LoVo (cell line): ENCODE data around the gene DBF4B.
A peak's percentile ranks its signal among the peaks of the same experiment; 100 is the strongest.

Experiments used
- DNase-seq: peaks from one replicate; pipeline ENCODE4 v3.0.0-alpha.2; 2016; ENCODE audit warnings: low spot score

DBF4B gene

DNA sequence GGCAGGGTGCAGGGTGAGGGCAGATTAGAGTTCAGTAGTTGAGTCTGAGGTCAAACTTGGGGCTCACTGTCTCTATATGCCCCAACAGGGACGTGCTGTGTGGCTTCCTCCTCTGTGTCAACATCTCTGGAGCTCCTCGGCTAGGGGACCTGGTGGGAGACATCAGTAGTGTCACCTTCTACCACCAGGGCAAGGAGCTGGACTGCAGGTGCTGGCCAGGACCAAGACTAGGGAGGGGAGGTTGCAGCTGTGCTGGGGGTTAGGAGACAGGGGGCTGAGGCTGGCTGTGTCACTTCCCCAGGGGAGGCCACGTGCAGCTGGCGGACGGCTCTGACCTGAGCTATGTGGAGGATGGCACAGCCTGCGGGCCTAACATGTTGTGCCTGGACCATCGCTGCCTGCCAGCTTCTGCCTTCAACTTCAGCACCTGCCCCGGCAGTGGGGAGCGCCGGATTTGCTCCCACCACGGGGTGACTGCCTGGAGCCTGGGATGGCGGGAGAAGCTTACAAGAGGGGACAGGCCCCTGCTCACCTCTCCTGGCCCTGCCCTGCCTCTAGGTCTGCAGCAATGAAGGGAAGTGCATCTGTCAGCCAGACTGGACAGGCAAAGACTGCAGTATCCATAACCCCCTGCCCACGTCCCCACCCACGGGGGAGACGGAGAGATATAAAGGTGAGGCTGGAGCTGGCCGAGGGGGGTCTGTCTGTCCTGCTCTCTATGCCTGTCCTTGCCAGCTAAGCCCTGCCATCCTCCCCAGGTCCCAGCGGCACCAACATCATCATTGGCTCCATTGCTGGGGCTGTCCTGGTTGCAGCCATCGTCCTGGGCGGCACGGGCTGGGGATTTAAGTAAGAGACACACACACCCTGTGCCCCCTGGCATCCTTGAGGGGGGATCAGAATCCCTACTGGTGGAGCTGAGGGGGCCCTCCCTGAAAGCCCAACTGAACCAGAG lies 69.2 kb downstream of the DBF4B start:
- no peak for DNase-seq

DNA sequence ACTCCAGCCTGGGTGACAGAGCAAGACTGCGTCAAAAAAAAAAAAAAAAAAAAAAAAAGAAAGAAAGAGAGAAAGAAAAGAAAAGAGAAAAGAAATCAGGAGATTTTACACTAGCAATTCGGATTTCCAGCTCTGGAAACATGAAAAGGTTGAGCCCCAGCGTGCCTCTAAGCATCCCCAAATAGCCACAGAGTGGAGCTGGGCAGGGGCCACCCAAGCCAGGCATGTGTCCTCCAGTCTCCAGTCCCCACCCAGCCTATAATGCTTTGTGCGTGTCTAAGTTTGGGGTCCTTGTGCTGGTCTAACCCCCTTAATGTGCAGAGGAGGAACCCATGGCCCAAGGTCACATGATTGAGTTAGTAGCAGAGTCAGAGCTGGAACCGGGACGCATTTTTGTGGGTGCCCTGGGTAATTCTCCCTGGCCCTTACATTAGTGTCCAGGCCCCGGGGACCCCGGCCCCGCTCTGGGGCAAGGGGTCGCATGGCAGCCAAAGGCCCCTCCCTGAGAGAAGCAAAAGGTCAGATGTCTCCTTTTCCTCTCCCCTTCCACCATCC lies 70.3 kb downstream of the DBF4B start:
- no peak for DNase-seq

DNA sequence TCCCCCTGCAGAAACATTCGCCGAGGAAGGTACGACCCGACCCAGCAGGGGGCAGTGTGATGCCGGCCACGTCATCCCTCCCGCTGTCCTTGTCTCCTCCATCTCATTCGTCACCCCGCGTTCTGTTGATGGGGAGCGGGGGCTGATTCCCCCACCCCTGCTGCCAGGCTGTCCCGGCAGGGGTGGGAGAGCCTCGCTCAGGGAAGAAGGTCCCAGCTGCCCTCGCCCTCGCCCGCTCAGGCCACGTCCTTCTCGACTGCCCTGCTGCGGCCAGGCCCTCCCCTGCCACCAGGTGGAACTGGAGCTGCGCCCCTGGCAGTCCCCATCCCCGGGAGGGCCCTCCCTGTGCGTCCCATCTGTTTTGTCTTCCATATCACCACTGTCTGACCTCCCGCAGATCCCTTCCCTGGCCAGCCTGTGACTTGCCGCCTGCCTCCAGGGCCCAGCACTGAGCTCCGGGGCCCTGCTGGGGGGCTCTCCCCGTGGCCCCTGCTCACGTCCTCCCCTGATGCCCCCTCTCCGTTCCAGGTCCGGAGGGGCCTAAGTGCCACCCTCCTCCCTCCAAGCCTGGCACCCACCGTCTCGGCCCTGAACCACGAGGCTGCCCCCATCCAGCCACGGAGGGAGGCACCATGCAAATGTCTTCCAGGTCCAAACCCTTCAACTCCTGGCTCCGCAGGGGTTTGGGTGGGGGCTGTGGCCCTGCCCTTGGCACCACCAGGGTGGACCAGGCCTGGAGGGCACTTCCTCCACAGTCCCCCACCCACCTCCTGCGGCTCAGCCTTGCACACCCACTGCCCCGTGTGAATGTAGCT lies 71.0 kb downstream of the DBF4B start:
- DNase-seq = peak; percentile 62

DNA sequence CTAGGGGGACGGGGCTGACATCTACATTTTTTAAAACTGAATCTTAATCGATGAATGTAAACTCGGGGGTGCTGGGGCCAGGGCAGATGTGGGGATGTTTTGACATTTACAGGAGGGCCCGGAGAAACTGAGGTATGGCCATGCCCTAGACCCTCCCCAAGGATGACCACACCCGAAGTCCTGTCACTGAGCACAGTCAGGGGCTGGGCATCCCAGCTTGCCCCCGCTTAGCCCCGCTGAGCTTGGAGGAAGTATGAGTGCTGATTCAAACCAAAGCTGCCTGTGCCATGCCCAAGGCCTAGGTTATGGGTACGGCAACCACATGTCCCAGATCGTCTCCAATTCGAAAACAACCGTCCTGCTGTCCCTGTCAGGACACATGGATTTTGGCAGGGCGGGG lies 71.7 kb downstream of the DBF4B start:
- no peak for DNase-seq

DNA sequence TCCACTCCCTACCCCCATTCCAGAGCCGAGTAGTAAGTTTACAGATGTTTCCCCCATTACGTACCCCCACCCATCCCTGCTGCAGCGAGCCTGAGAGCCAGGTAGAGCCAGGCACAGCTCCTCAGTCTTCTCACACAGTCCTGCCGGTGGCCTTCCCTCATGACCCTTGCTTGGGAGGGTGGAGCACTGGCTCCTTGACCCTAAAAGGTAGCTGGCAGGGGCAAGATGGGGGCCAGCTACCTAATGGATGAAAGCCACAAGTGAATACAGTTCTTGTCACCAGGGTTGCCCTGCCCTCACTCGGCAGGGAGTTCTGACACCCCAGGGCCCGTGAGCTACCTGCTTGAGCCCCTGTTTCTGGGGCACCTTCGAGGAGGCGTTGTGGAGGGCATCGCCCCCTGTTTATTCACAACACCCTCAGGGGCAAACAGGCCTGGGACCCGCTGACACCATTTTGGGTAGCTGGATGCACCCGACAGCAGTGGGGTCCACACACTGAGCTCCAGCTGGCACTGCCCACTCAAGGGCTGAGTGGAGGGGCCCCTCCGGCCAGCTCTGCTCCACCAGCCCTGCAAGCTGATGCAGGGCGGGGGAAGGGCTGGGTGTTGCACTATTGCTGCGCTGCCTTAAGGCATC lies 72.5 kb downstream of the DBF4B start:
- DNase-seq = no peak

DNA sequence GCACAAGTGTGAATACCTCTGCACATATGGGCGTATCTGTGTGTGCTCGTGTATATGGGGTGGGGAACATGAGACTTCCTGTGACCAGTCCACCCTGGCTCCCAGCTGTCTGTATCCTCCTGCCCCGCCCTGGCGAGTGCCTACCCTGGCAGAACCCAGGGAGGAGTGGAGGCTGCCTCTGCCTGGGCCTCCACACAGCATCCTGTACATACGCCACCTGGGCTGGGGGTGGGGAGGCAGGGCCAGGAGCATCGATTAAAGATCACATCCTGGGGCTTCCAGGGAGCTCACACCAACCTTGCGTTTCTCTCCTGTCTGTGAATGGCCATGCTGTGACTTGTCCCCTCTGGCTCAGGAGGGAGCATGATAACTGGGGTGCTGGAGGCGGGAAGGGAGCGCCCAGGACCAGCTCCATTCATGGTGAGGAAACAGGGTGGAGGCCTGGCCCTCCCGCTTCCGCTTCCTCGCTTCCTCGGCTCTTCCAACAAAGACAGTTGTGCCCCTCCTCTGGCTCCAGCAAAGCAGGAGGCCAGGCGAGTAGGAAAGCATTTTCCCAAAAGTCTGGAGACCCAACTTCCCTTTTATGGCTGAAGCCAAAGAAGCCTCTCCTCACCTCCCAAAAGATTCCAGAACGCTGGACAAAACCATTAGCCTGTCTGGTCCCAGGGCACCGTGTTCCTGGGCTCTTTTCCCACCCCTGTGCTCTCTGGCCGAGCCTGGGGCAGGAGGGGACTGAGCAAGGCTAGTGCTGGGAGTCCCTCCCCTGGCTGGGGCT lies 73.3 kb downstream of the DBF4B start:
- no peak for DNase-seq

DNA sequence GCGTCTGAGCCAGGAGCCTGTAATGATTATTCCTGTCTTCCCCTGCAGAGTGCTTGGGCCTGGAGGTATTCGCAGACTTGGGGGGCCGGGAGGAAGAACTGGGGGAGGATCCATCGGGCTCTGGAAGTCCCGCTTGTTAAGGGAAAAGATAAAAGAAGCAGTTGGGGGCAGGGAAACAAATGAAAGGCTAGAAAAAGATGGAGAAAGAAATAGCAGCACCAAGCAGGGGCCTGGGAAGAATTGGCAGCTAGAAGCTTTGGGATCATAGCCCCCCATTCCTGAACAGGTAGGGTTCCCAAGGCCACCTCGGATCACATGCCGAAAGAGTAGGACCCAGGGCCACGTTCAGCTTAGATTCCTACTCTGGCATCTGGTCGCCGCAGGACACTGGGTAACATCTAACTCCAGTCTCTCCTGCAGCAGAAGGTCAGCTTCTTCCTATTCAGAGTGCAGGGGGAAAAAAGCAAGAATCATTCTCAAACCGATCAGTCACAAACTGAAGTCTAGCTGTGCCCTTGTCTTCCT lies 73.9 kb downstream of the DBF4B start:
- DNase-seq = no peak

DNA sequence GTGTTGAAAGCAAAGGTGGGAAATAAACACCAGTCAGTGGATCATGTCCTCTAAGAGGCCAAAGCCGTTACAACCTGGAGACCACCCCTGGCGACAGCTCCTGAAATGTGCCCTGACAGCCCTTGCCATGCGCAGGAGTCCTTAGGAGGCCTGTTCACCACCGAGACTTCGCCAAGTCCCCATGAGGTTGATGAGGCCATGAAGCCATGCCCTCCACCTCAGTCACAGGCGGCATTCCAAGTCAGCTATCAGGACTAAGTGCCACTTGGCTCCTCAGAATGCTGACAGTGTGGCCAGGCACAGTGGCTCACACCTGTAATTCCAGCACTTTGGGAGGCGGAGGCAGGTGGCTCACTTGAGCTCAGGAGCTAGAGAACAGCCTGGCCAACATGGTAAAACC lies 77.5 kb downstream of the DBF4B start:
- no peak for DNase-seq

DNA sequence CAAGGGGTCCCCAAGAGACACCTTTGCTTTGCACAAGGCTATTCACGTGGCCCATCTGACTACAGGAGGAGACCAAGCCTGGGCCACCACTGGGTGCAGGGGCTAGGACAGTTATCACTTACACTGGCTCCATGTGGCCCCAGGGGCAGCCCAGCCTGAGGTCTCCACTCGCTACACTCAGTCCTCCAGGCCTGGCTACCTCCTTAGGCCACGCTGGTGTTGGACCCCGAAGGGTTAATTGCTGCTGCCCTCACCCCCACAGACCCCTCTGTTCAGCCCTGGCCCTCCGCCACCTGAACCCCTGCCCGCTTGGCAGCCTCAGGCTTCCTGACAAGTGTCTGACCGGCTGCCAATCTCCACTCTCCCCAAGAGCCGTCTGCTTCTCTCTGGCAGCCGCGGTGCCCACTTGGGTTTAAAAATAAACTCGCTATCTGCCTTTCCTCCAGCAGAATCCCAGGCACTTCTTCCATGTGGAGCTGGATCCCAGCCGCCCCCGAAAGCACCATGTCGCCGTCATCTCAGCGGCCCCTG lies 78.2 kb downstream of the DBF4B start:
- no peak for DNase-seq

DNA sequence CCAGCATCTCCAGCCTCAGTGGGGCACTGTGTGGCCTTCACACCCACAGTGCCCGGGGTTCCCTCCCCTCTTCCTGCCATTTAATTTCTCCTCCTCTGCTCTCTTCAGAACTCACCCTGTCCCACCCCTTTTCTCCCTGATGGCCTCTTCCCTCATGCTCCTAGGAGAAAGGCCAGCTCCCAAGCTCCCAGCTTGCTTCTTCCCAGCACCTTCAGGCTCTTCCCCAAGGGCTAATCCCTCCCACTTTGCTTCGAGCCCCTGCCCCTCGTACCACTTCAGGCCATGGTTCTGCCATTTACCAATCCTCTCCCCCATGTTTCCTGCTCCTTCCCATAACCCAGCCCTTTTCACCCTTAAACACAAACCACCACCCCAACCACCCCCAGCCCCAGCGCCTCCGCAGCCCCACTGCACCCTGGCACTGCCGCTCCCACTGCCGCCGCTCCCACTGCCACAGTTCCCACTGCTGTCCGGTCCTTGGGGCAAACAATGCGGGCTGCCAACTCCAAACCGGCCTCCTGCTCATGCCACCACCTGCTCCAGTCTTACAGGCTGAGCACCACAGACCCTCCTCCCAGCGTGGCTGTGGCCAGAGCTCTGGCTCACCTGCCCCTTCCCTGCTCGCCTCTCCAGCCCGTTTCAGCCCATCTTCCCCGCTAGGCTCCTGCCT lies 78.9 kb downstream of the DBF4B start:
- no peak for DNase-seq

DNA sequence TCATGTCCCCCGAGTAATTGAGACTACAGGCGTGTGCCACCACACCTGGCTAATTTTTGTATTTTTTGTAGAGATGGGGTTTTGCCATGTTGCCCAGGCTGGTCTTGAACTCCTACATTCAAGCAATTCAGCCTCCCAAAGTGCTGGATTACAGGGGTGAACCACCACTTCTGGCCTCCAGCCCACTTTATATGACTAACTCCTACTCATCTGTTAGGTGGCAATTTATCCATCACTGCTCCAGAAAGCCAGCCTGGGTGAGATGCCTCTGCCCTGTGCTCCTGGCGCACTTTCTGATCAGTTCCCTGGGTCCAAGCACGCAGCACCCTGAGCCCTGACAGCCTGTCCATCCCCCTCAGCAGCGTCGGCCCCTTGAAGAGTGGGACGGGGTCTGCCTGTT lies 79.7 kb downstream of the DBF4B start:
- no peak for DNase-seq

DNA sequence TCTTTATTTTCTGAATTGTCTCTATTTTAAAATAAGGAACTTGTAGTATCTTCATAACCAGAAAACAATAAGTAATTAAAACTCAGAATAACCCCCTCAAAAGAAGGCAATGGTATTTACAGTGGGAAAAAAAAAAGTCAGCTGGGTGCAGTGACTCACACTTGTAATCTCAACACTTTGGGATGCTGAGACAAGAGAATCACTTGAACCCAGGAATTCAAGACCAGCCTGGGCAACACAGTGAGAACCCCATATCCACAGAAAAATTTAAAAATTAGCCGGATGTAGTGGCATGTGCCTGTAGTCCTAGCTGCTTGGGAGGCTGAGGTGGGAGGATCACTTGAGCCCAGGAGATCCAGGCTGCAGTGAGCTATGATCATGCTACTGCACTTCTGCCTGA lies 83.8 kb downstream of the DBF4B start:
- no peak for DNase-seq

DNA sequence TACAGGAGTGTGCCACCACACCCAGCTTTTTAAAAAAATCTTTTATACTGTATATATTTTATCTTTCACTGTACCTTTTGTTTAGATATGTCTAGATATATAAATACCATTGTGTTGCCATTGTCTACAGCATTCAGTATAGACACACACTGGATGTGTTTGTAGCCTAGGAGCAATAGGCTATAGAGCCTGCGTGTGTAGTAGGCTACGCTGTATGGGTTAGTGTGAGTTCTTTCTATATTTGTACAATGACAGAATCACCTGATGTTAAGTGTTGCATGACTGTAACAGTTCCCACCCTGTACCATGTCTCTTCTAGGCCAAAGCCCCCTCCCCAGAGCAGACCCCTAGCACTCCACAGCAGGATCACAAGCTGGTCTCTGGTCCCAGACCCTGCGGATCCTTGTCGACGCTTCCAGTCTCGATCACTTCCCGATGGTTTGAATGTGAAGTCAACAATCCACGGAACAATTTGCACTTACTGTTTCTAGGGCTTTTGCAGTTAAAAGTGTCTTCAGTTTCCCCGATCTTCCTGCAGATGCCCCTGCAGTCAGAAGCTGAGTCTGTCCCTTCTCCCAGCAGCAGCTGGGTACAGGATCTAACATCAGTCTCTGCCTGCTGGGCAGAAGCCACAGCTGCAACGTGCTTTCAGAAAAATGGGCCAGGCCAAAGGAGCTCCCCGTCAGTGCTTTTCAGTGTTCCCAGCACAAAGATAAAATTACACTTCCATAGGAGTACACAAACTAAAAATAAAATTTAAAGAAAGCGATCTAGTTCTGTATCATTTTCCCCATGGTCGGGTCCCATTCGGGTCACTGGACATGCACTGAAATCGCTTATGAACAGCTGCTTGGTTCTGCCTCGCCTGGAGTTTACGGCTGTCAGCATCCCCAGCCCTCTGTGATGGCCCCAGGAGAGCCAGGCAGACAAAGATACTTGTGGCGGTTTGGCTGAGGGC lies 85.7 kb downstream of the DBF4B start:
- no peak for DNase-seq

DNA sequence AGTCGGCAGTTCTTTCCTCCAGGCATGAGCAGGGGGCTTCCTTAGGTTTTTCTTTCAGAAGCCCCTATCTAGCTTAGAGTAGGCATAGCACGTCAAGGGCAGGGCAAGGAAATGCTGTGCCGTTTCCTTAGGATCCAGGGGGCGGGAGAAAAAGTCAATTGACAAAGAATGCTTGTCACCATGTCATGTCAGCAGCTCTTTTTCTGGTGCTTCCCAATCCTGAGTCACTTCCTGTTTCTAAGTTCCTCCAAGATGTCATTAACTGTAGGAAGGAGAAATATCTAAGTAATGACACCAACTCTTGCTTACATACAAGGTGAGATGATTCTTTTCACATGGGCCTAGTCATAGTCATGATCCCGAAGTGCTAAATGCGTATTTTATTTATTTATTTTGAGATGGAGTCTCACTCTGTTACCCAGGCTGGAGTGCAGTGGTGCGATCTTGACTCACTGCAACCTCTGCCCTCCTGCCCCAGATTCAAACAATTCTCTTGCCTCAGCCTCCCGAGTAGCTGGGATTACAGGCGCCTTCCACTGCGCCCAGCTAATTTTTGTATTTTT lies 86.5 kb downstream of the DBF4B start:
- peak; percentile 7 for DNase-seq

DNA sequence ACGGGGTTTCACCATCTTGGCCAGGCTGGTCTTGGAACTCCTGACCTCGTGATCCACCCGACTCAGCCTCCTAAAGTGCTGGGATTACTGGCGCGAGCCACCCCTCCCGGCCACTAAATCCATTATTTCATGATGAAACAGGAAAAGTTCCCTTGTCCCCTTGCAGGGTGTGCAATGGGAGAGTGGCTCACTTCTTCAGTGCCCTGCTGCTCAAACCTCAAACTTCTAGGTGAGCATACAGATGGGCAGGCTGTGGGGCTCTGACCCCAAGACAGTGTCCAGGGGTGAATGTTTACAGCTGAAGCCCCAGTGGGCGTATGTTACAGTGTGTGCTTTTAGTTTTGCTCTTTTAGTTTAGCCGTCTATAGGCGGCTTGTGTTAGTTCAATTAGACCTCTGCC lies 87.0 kb downstream of the DBF4B start:
- DNase-seq = no peak

DNA sequence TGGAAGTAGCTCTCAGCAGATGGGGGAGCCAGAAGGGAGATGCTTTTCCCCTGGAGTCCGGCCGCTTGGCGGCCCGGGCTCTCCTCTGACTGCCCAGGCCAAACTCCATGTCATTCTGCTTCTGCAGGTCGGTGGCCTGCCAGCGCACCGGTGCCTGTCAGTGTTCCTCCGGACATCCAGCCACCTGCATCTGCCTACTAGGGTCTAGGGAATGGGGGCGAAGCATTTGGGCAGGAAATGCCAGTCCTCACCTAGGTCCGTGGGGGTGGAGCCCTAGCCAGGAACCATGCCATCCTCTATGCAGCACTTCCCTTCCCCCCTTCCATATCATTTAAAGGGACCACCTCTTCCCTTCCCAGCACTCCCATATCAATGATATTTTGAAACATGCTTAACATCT lies 87.5 kb downstream of the DBF4B start:
- DNase-seq = no peak

DNA sequence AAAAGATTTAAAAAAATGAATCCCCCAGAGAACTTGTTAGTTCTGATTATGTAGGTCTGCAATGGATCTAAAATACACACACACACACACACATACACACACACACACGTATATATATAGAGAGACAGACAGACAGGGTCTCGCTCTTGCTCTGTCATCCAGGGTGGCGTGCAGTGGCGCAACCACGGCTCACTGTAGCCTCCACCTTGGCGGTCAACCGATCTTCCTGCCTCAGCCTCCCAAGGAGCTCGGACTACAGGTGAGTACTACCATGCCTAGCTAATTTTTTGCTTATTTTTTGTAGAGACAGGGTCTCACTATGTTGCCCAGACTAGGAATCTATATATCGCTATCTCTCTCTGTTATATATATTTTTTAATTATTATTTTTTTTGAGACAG lies 88.3 kb downstream of the DBF4B start:
- no peak for DNase-seq

DNA sequence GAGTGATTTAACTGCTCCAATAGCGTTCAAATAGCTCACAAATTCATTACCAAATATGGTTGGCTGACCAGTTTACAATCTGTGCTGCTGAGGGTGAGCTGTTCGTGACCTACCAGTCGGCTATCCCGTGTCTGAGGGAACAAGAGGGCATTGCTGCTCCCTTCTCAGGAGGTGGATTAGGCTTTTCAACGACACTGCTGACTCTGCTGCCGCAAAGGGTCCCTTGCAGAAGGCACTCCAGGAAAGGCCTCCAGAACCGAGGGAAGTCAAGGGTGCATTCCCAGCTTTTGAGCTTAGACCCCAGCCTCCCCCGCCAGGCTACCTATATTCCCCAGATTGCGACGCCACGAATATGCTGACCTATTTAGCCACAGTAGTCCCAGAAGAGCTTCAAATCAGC lies 89.3 kb downstream of the DBF4B start:
- no peak for DNase-seq

DNA sequence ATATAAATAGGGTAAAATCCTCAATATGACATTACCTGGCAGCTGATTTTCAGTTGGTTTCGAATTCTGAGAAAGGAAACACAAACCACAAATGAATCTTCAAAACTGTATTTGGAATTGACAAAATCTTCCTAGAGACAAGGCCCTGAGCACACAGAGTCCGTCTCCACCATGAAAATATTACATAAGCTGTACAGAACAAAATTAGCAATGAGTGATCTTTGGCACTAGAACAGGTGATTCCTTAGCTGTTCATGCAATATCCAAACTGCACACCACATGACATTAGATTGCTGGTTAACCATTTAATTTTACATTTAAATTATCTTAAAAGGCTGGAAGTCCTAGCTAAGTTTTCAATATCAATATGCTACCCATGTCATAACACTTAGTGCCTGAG lies 89.9 kb downstream of the DBF4B start:
- DNase-seq = no peak
